ENCODE results near the gene STRADA.
A peak's percentile ranks its signal among the peaks of the same experiment; 100 is the strongest.

The STRADA gene

GRCh38 chr17:63780928-63781327 lies 39.3 kb upstream of the STRADA start:
- TF ChIP-seq CTCF (IDR thresholded peaks at IDR 0.05; ENCODE audit: borderline replicate concordance, control extremely low read depth, extremely low read depth, insufficient read depth, missing control alignments), result no peak
- in situ Hi-C loops (cut with MboI; ENCODE audit: low sequenced_read_pairs, unreplicated experiment), result no loop called here
- no peak for DNase-seq (ENCODE audit: low spot score)

DNA sequence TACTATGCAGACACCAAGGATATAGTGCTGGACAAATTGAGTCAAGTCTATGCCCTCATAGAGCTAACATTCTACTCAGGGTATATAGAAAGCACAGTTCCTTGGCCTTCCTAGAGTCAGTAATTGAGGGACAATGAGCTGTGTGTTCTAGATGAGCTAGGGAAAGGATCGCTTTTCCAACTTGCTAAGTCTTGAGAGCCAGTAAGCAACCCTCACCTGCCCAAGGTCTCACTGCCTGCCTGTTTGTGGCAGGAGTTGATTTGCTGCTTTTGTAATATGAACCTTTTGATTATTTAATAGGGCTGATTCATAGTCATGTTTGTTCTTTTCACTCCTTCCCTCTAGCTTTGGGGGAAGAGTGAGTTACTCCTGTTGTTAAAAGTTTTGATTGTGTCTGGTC lies 38.9 kb upstream of the STRADA start:
- in situ Hi-C loops (cut with MboI; ENCODE audit: low sequenced_read_pairs, unreplicated experiment), result no loop called here
- no peak for TF ChIP-seq CTCF (IDR thresholded peaks at IDR 0.05; ENCODE audit: borderline replicate concordance, control extremely low read depth, extremely low read depth, insufficient read depth, missing control alignments)
- DNase-seq (ENCODE audit: low spot score), result no peak

DNA sequence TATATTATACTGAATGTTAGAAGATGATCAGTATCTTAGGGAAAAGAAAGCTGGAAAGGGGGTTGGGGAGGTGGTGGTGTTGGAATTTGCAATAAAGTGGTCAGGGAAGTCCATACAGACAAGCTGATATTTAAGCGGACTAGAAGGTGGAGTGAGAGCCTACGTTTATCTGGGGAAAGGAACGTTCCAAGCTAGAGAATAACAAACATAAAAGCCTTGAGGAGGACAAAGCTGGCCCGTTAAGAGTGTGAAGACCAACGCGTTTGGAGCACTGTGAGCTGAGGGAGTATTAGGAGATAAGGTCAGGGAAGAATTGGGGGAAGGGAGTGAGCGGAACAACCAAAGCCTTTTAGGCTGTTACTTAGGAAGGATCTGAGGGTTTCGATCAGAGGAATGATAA lies 33.8 kb upstream of the STRADA start:
- in situ Hi-C loops (cut with MboI; ENCODE audit: low sequenced_read_pairs, unreplicated experiment), result no loop called here
- no peak for DNase-seq (ENCODE audit: low spot score)
- no peak for TF ChIP-seq CTCF (IDR thresholded peaks at IDR 0.05; ENCODE audit: borderline replicate concordance, control extremely low read depth, extremely low read depth, insufficient read depth, missing control alignments)

DNA sequence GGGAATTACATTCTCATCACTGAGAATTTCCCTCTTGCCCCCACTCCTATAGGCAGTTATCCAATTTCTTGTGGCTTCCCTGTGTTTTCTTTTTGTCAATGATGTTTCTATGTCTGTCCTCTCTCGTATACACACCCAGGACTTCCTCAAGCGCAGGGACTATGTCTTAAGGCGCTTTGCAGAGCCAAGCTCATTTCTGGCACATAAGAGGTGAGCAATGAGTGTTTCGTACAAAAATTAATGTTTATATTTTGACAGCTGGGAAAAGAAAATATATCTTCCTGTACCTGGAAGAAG lies 33.3 kb upstream of the STRADA start:
- in situ Hi-C loops (cut with MboI; ENCODE audit: low sequenced_read_pairs, unreplicated experiment), result no loop called here
- peak; percentile 22 for DNase-seq (ENCODE audit: low spot score)
- no peak for TF ChIP-seq CTCF (IDR thresholded peaks at IDR 0.05; ENCODE audit: borderline replicate concordance, control extremely low read depth, extremely low read depth, insufficient read depth, missing control alignments)

DNA sequence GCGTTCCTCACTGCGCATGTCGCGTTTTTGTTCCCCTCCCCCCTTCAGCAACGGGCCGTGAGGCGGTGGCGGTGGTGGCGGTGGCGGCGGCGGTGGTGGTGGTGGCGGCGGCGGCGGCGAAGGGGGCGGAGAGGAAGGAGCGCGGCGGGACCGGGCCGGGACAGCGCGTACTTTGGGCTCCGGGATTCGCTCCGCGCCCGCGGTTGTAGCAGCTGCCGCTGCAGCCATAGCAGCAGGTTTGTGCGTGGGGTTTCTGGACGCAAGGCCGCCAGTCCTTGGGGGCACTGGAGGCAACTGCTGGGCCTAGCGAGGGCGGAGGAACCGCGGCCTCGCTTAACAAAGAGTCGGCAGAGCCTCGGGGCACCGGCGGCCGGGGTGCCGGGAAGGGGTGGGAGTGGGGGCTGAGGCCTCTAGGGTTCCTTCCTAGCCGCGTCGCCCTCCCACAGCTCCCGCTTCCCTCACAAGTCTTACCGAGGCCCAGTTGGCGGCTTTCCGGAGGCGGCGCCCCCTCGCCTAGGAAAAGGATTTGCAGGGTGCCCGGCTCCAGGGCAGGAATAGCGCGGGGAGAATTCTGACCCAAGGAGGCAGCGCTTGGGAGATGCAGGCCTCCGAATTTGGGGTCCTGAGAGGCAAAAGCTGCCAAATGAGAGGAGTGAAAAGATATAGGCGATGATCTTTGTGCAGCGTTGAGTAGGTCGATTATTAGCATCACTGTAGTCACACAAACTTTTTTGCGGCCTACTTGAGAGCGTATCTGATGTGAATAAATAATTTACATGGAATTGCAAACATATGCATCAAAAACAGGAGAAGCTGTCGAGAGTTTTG lies 32.8 kb upstream of the STRADA start, which contains the start of gene DDX42:
Gene DDX42, plus strand, starts transcription at position 30 of the 828 bp plus-strand sequence. CDS start 12,880 bp downstream, outside the sequence.
- in situ Hi-C loops (cut with MboI; ENCODE audit: low sequenced_read_pairs, unreplicated experiment), result no loop called here

More for the DNA sequence above, 32.8 kb upstream of the STRADA start, which contains the start of gene DDX42:
- no peak for DNase-seq (ENCODE audit: low spot score)
- no peak for TF ChIP-seq CTCF (IDR thresholded peaks at IDR 0.05; ENCODE audit: borderline replicate concordance, control extremely low read depth, extremely low read depth, insufficient read depth, missing control alignments)

Data from GM13976 (cell line).